HepG2 (cell line): ENCODE measurements around the gene IFRD1. TPM values are rescaled to one million over a fixed set of nuclear protein-coding genes. Genes with fewer than 3 reads are reported as not detected.

Experiments
- FIP1L1 ChIP-seq: fragments of 200-400 bp; formaldehyde crosslinking; IDR thresholded peaks from 2 replicates; pipeline ENCODE4 v1.6.1; 2018; ENCODE audit warnings: low read depth, mild to moderate bottlenecking, low read length, moderate library complexity, borderline replicate concordance; ENCODE audit not compliant: insufficient read depth
- FOXA1 ChIP-seq, 2 experiments: fragments of 450-650 bp in 1 of 2; sonication (generic) in 1 of 2; formaldehyde crosslinking in 1 of 2; IDR thresholded peaks; 2 replicates each; pipeline versions ENCODE4 v1.4.0 to v1.6.1; 2016 to 2020; ENCODE audit warnings: missing genetic modification reagents in 1 of 2
- NRL ChIP-seq: sonication (generic); formaldehyde crosslinking; IDR thresholded peaks from 2 replicates; pipeline ENCODE4 v1.5.0; 2020; ENCODE audit warnings: missing genetic modification reagents, mild to moderate bottlenecking, moderate library complexity, borderline replicate concordance
- PHF5A ChIP-seq: IDR thresholded peaks from one replicate; pipeline ENCODE4 v1.6.1; 2018; ENCODE audit warnings: low read depth, missing genetic modification reagents; ENCODE audit not compliant: unreplicated experiment
- SAP130 ChIP-seq: IDR thresholded peaks from 2 replicates; pipeline ENCODE4 v1.6.1; 2016; ENCODE audit warnings: low read depth
- STAG1 ChIP-seq: sonication (generic); formaldehyde crosslinking; IDR thresholded peaks from 2 replicates; pipeline ENCODE4 v1.4.0; 2020; ENCODE audit warnings: missing genetic modification reagents
- YY1 ChIP-seq: IDR thresholded peaks from 2 replicates; pipeline ENCODE4 v1.6.1; 2011; ENCODE audit warnings: low read length, low read depth, moderate library complexity, mild to moderate bottlenecking; ENCODE audit not compliant: insufficient read depth, insufficient replicate concordance
- ZC3H4 ChIP-seq: sonication (generic); formaldehyde crosslinking; IDR thresholded peaks from 2 replicates; pipeline ENCODE4 v1.4.0; 2020; ENCODE audit warnings: missing genetic modification reagents, borderline replicate concordance
- ZFP41 ChIP-seq: sonication (generic); formaldehyde crosslinking; IDR thresholded peaks from 2 replicates; pipeline ENCODE4 v1.4.0; 2020; ENCODE audit warnings: mild to moderate bottlenecking, missing genetic modification reagents, borderline replicate concordance
- polyA plus RNA-seq, 8 experiments: library from polyadenylated mRNA; depleted of rRNA in 3 of 8; stranded (reverse) in 7 of 8; unstranded in 1 of 8; fragments of >200 nt; fragmentation: Illumina TruSeq in 4 of 8; extraction: Trizol in 4 of 8; gene quantifications; 2 replicates each; pipeline versions ENCODE4 v1.2.1 to v1.2.3, GENCODE V29; 2011 to 2016; ENCODE audit warnings: low read depth in 4 of 8, missing spikeins in 1 of 8, mixed read lengths in 1 of 8; ENCODE audit not compliant: insufficient read depth in 1 of 8
- total RNA-seq, 5 experiments: library from RNA; depleted of rRNA; stranded (reverse); fragments of >200 nt; fragmentation: Illumina TruSeq; extraction: Trizol; gene quantifications; 2 replicates each; pipeline ENCODE4 v1.2.3, GENCODE V29; 2016; ENCODE audit warnings: low read depth in 1 of 5
- TF ChIP-seq, protein P1 (sequence below): sonication (generic); formaldehyde crosslinking; IDR thresholded peaks from 2 replicates; pipeline ENCODE4 v1.5.0; 2020; ENCODE audit warnings: mild to moderate bottlenecking, missing genetic modification reagents
- TF ChIP-seq, protein P2 (sequence below): sonication (generic); formaldehyde crosslinking; IDR thresholded peaks from 2 replicates; pipeline ENCODE4 v1.4.0; 2020; ENCODE audit warnings: missing genetic modification reagents, mild to moderate bottlenecking, borderline replicate concordance
- TF ChIP-seq, protein P3 (sequence below): sonication (generic); formaldehyde crosslinking; IDR thresholded peaks from 2 replicates; pipeline ENCODE4 v1.5.0; 2020; ENCODE audit warnings: mild to moderate bottlenecking, missing genetic modification reagents, moderate library complexity
- TF ChIP-seq, protein P4 (sequence below): sonication (generic); formaldehyde crosslinking; conservative IDR thresholded peaks from 2 replicates; pipeline ENCODE4 v1.8.0; 2022; ENCODE audit warnings: missing genetic modification reagents
- TF ChIP-seq, protein P5 (sequence below): sonication (generic); formaldehyde crosslinking; IDR thresholded peaks from 2 replicates; pipeline ENCODE4 v1.4.0; 2020; ENCODE audit warnings: missing genetic modification reagents, borderline replicate concordance
- TF ChIP-seq, protein P6 (sequence below): sonication (generic); formaldehyde crosslinking; IDR thresholded peaks from 2 replicates; pipeline ENCODE4 v1.4.0; 2020; ENCODE audit warnings: missing genetic modification reagents

The IFRD1 gene
- total and polyA plus RNA-seq, 2 of the 13 experiments (the other 11 are each of a cell fraction or from before 2014, with no cell fraction given) = 50.9 to 55.5 TPM

DNA sequence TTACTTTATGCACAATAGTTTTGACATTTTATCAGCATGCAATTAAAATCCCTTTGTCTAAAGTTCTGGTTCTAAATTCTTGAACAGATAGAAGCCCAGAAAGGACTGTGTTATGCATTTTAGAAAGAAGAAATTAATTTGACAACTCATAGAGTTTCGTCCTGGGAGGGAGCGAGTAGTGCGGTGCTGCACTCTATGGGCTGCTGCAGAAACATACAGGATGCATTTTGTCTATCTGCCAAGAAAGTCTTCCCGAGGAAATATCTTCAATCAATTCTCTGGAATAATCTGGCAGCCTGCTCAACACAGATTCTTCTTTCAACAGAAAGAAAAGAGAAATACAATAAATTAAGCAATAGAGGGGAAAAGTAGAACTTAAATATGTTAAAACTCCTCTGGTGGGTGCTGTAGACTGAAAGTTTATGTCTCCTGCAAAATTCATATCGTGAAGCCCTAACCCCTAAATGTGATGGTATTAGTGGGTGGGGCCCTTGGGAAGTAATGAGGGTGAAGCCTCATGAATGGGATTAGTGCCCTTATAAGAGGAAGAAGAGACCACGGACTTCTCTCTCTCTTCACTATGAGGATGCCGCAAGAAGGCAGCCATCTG is 39.0 kb upstream of the IFRD1 start (continued):
- TF ChIP-seq, protein P1, sequence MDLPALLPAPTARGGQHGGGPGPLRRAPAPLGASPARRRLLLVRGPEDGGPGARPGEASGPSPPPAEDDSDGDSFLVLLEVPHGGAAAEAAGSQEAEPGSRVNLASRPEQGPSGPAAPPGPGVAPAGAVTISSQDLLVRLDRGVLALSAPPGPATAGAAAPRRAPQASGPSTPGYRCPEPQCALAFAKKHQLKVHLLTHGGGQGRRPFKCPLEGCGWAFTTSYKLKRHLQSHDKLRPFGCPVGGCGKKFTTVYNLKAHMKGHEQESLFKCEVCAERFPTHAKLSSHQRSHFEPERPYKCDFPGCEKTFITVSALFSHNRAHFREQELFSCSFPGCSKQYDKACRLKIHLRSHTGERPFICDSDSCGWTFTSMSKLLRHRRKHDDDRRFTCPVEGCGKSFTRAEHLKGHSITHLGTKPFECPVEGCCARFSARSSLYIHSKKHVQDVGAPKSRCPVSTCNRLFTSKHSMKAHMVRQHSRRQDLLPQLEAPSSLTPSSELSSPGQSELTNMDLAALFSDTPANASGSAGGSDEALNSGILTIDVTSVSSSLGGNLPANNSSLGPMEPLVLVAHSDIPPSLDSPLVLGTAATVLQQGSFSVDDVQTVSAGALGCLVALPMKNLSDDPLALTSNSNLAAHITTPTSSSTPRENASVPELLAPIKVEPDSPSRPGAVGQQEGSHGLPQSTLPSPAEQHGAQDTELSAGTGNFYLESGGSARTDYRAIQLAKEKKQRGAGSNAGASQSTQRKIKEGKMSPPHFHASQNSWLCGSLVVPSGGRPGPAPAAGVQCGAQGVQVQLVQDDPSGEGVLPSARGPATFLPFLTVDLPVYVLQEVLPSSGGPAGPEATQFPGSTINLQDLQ (CRISPR knock-in tag) = no peak
- TF ChIP-seq YY1 (no peak), STAG1 (CRISPR knock-in tag) (peak; percentile 92), ZC3H4 (CRISPR knock-in tag) (no peak), PHF5A (no peak), NRL (CRISPR knock-in tag) (no peak), FOXA1 (IDR thresholded peaks at IDR 0.05) (no peak), FOXA1 (CRISPR knock-in tag; IDR thresholded peaks at IDR 0.05) (no peak), ZFP41 (CRISPR knock-in tag) (no peak), FIP1L1 (no peak), SAP130 (CRISPR knock-in tag) (peak; percentile 22; the same call in 1 of the 2 replicates)
- TF ChIP-seq, protein P2, sequence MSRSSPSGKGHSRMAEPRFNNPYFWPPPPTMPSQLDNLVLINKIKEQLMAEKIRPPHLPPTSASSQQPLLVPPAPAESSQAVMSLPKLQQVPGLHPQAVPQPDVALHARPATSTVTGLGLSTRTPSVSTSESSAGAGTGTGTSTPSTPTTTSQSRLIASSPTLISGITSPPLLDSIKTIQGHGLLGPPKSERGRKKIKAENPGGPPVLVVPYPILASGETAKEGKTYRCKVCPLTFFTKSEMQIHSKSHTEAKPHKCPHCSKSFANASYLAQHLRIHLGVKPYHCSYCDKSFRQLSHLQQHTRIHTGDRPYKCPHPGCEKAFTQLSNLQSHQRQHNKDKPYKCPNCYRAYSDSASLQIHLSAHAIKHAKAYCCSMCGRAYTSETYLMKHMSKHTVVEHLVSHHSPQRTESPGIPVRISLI (CRISPR knock-in tag) = no peak
- TF ChIP-seq, protein P3, sequence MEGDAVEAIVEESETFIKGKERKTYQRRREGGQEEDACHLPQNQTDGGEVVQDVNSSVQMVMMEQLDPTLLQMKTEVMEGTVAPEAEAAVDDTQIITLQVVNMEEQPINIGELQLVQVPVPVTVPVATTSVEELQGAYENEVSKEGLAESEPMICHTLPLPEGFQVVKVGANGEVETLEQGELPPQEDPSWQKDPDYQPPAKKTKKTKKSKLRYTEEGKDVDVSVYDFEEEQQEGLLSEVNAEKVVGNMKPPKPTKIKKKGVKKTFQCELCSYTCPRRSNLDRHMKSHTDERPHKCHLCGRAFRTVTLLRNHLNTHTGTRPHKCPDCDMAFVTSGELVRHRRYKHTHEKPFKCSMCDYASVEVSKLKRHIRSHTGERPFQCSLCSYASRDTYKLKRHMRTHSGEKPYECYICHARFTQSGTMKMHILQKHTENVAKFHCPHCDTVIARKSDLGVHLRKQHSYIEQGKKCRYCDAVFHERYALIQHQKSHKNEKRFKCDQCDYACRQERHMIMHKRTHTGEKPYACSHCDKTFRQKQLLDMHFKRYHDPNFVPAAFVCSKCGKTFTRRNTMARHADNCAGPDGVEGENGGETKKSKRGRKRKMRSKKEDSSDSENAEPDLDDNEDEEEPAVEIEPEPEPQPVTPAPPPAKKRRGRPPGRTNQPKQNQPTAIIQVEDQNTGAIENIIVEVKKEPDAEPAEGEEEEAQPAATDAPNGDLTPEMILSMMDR (CRISPR knock-in tag) = peak; percentile 74
- TF ChIP-seq, protein P4, sequence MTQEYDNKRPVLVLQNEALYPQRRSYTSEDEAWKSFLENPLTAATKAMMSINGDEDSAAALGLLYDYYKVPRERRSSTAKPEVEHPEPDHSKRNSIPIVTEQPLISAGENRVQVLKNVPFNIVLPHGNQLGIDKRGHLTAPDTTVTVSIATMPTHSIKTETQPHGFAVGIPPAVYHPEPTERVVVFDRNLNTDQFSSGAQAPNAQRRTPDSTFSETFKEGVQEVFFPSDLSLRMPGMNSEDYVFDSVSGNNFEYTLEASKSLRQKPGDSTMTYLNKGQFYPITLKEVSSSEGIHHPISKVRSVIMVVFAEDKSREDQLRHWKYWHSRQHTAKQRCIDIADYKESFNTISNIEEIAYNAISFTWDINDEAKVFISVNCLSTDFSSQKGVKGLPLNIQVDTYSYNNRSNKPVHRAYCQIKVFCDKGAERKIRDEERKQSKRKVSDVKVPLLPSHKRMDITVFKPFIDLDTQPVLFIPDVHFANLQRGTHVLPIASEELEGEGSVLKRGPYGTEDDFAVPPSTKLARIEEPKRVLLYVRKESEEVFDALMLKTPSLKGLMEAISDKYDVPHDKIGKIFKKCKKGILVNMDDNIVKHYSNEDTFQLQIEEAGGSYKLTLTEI (CRISPR knock-in tag) = no peak
- TF ChIP-seq, protein P5, sequence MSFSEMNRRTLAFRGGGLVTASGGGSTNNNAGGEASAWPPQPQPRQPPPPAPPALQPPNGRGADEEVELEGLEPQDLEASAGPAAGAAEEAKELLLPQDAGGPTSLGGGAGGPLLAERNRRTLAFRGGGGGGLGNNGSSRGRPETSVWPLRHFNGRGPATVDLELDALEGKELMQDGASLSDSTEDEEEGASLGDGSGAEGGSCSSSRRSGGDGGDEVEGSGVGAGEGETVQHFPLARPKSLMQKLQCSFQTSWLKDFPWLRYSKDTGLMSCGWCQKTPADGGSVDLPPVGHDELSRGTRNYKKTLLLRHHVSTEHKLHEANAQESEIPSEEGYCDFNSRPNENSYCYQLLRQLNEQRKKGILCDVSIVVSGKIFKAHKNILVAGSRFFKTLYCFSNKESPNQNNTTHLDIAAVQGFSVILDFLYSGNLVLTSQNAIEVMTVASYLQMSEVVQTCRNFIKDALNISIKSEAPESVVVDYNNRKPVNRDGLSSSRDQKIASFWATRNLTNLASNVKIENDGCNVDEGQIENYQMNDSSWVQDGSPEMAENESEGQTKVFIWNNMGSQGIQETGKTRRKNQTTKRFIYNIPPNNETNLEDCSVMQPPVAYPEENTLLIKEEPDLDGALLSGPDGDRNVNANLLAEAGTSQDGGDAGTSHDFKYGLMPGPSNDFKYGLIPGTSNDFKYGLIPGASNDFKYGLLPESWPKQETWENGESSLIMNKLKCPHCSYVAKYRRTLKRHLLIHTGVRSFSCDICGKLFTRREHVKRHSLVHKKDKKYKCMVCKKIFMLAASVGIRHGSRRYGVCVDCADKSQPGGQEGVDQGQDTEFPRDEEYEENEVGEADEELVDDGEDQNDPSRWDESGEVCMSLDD (CRISPR knock-in tag) = no peak
- TF ChIP-seq, protein P6, sequence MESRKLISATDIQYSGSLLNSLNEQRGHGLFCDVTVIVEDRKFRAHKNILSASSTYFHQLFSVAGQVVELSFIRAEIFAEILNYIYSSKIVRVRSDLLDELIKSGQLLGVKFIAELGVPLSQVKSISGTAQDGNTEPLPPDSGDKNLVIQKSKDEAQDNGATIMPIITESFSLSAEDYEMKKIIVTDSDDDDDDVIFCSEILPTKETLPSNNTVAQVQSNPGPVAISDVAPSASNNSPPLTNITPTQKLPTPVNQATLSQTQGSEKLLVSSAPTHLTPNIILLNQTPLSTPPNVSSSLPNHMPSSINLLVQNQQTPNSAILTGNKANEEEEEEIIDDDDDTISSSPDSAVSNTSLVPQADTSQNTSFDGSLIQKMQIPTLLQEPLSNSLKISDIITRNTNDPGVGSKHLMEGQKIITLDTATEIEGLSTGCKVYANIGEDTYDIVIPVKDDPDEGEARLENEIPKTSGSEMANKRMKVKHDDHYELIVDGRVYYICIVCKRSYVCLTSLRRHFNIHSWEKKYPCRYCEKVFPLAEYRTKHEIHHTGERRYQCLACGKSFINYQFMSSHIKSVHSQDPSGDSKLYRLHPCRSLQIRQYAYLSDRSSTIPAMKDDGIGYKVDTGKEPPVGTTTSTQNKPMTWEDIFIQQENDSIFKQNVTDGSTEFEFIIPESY (CRISPR knock-in tag) = no peak
